Embryonic facial prominence (tissue), 1 donor: ENCODE data around the gene IFITM2.
"Not testable (repeated sequence)": the region's sequence is repeated elsewhere in the genome, so short reads cannot be mapped to it uniquely, and the experiment has no call there.

Experiments used
- DNase-seq: peaks from one replicate; pipeline ENCODE4 v3.0.0-alpha.2; 2016; ENCODE audit errors: extremely low spot score

IFITM2 gene

GRCh38 chr11:308740-309665 lies 1.4 kb downstream of the IFITM2 start:
- DNase-seq, result not testable (repeated sequence)

- not testable (repeated sequence) for DNase-seq
Observed at GRCh38 chr11:309979-310572, 2.5 kb downstream of the IFITM2 start.

- DNase-seq, result not testable (repeated sequence)
Observed at GRCh38 chr11:311013-311748, 3.6 kb downstream of the IFITM2 start.

GRCh38 chr11:312092-312816 lies 4.6 kb downstream of the IFITM2 start:
- DNase-seq, result no peak

GRCh38 chr11:313304-313786 lies 5.7 kb downstream of the IFITM2 start:
- no peak for DNase-seq

DNA sequence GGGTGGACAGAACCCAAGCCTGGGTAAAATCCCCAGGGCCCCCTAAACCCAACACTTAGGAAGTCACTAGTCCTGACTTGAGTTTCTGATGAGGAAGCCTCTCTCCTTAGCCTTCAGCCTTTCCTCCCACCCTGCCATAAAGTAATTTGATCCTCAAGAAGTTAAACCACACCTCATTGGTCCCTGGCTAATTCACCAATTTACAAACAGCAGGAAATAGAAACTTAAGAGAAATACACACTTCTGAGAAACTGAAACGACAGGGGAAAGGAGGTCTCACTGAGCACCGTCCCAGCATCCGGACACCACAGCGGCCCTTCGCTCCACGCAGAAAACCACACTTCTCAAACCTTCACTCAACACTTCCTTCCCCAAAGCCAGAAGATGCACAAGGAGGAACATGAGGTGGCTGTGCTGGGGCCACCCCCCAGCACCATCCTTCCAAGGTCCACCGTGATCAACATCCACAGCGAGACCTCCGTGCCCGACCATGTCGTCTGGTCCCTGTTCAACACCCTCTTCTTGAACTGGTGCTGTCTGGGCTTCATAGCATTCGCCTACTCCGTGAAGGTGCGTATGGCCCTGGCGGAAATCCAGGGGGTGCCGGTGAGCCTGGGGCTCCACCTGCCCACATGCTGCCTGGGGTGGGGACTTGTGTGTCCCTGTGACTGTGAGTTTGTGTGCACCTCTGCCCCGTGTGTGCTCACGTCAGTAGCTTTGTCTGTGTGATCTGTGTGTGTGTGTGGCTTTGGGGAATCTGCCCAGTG lies 6.4 kb downstream of the IFITM2 start, which contains the start of gene IFITM1:
Gene IFITM1, plus strand, starts transcription at position 254 of the 767 bp plus-strand sequence. Its CDS starts 131 bp downstream, at position 385.
- peak; percentile 49 for DNase-seq

DNA sequence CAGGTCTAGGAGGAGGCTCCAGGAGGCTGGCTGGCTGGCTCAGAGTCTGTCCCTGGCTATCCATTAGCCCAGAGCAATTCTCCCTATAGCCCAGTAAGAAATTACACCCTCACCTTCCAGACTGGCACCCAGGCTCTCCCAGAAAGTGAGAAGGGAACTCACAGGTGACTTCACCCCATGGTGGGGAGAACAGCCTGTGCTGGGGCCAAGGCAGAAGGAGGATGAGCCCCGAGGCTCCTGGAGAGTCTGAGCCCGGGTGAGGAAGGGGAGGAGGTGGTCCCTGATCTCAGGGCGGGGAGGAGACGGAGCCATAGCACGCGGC lies 6.9 kb downstream of the IFITM2 start:
- DNase-seq, result not testable (repeated sequence)

- no peak for DNase-seq
Observed at GRCh38 chr11:315051-315481, 7.5 kb downstream of the IFITM2 start.

- DNase-seq, result no peak
Observed at GRCh38 chr11:315516-315994, 7.9 kb downstream of the IFITM2 start.

DNA sequence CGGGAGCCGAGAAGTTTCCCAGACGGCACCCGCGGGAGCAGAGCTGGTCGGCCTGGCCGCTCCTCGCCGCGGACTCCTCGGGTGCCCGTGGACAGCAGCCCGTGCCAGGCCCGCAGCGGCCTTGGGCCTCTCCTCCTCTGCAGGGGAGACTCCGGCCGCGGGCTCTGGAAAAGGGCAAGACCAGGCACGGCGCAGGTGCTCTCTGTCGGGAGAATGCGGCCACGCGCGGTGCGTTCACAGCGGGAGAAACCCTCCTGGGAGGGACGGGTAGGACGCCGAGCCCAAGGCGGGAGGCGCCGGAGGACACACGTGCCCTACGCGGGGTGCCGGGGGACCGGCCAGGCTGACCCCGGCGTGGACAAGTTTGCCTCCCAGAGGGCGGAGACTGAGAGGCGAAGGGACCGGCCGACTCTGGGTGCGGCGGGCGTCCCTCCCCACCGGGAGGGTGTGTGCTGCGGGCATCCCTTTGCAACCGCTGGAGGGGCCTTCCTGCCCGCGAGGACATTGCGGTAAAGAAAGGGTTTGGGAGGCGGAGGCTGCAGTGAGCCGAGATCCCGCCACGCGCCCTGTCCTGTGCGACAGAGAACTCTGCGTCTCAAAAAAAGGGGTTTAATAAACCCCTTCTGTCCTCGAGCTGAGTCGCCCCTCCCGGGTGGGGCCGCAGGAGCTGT lies 8.6 kb downstream of the IFITM2 start:
- no peak for DNase-seq

DNA sequence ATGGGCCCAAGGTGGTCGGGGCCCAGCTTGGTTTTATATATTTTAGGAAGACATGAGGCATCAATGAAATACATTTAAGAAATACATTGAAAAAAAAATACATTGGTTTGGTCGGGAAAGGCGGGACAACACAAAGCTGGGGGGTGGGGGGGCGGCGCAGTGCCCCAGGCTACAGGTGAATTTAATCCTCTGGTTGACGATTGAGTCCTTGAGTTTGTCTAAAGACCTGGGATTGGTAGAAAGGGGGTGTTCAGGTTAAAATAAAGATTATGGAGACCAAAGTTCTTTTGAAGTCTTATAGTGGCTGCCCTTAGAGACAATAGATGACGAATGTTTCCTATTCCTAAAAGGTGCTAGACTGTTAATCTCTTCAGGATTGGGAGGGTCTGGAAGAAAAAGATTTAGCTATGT lies 9.3 kb downstream of the IFITM2 start:
- DNase-seq, result no peak

DNA sequence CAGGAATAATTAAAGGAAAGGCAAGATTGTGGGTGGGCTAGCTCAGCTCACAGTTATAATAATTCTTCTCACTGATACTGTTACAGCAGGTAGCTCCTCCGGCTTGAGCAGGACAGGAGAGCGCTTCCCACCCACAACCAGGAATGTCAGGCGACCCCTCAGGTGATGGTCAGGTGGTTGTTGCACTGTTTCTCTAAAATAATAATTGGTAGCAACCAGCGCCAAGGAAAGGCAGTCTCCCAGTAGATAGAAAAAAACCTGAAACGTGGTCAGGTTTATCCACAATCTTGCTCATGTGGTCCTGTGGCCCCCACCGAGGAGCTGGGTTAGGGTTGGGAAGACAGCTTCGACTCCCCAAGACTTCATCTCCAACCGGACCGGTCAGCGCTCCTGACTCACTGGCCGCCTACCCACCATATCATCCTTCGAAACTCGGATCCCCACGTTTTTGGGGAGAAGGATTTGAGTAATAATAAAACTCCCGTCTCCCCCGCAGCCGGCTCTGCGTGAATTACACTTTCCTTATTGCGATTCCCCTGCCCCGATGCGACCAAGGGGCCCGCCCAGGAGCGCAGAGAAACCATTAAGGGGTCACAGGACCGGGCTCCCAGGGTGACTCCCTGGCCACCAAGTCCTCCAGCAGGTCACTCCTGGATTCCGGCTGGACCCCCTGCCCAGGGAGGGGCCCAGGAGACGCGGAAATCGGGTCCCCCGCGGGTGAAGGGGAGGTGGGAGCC lies 10.2 kb downstream of the IFITM2 start:
- DNase-seq, result not testable (repeated sequence)

GRCh38 chr11:318405-319120 lies 10.9 kb downstream of the IFITM2 start:
- not testable (repeated sequence) for DNase-seq

DNA sequence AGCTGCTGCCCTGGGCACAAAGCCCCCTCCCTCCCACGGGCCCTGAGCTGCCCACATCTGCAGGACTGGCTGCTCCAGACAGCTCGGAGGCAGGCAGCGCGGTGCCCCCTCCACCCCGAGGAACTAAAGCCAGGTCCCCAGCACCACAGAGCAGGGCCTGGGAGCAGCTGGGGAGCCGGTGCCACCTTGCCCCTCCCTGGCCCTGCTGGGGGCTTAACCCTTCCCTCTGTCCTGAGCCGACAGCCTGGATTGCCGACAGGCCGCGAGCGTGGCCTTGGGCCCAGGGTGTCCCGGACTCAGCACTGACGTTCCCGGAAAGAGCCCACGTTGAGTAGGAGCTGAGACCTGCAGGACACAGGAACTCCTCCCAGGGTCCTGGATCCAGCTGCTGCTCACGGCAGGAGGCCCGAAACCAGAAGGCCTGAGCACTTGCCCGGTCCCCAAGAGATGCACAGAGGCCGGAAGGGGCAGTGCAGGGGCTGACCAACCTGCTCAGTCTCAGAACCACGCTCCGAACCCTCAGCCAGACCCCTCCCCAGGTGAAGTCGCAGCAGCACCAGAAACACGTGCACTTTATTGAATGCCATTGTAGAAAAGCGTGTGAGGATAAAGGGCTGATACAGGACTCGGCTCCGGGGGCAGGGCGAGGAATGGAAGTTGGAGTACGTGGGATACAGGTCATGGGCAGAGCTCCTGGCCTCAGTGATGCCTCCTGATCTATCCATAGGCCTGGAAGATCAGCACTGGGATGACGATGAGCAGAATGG lies 11.7 kb downstream of the IFITM2 start:
- DNase-seq, result not testable (repeated sequence)

DNA sequence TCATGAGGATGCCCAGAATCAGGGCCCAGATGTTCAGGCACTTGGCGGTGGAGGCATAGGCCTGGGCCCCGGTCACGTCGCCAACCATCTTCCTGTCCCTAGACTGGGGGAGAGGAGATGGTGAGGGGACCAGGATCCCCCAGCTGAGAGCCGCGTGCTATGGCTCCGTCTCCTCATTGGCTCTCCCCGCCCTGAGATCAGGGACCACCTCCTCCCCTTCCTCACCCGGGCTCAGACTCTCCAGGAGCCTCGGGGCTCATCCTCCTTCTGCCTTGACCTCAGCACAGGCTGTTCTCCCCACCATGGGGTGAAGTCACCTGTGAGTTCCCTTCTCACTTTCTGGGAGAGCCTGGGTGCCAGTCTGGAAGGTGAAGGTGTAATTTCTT lies 12.3 kb downstream of the IFITM2 start:
- not testable (repeated sequence) for DNase-seq

GRCh38 chr11:324156-324555 lies 16.5 kb downstream of the IFITM2 start:
- DNase-seq, result no peak

- not testable (repeated sequence) for DNase-seq
Observed at GRCh38 chr11:324593-325517, 17.2 kb downstream of the IFITM2 start.
